RKO (cell line): ENCODE data around the gene MAN2C1.
"Not testable (repeated sequence)": the region's sequence is repeated elsewhere in the genome, so short reads cannot be mapped to it uniquely, and the experiment has no call there.

Experiments
- DNase-seq: peaks from one replicate; pipeline ENCODE4 v3.0.0-alpha.2; 2016; ENCODE audit warnings: low spot score

The MAN2C1 gene

GRCh38 chr15:75346796-75347221 is 21.6 kb downstream of the MAN2C1 start, which contains the start of gene NEIL1:
Gene NEIL1, plus strand, starts transcription at chr15:75347039. Its CDS starts 1,867 bp downstream, at chr15:75348906.
- DNase-seq: no peak

GRCh38 chr15:75343953-75344352 is 24.5 kb downstream of the MAN2C1 start:
- DNase-seq: not testable (repeated sequence)

GRCh38 chr15:75342221-75342620 is 26.2 kb downstream of the MAN2C1 start:
- DNase-seq: no peak

- no peak for DNase-seq
Observed at GRCh38 chr15:75339531-75340240, 28.7 kb downstream of the MAN2C1 start.

DNA sequence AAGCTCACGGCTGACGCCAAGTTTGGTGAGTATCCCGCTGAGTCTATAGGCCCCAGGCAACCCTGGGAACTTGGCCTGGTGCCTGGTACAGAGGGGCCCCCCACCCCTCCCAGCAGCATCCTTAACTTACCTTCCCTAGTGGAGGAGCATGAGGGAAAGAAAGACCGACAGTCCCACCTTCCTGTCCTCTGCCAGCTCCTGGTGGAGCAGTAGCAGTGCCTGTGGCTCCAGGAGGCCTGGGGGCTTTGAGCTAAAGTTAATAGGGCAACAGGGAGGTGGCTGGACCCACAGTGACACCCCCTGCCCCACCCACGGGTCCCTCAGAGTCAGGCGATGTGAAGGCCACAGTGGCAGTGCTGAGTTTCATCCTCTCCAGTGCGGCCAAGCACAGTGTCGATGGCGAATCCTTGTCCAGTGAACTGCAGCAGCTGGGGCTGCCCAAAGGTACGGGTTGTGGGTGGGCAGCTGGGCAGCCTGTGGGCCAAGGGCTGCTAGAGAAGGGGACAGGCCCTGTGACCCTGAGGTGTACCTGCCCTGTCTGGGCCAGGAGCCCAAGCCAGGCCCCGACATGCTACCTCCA is 29.7 kb downstream of the MAN2C1 start:
- DNase-seq: no peak

- DNase-seq: peak; percentile 96
Observed at GRCh38 chr15:75335705-75336355, 32.6 kb downstream of the MAN2C1 start, which contains the start of gene COMMD4. Gene COMMD4, plus strand, starts transcription at chr15:75336063. Its CDS starts 27 bp downstream, at chr15:75336090.

GRCh38 chr15:75335313-75335704 is 33.1 kb downstream of the MAN2C1 start:
- DNase-seq: no peak

- not testable (repeated sequence) for DNase-seq
Observed at GRCh38 chr15:75333654-75334419, 34.6 kb downstream of the MAN2C1 start.

DNA sequence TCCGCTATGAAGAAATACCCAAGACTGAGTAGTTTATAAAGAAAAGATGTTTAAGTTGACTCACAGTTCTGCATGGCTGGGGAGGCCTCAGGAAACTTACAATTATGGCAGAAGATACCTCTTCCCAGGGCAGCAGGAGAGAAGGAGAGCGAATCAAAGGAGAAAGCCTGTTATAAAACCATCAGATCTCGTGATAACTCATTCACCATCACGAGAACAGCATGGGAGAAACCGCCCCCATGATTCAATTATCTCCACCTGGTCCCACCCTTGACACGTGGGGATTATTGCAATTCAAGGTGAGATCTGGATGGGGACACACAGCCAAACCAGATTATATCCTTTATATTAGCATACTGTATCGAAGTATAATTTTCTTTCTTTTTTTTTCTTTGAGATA is 36.3 kb downstream of the MAN2C1 start:
- not testable (repeated sequence) for DNase-seq

DNA sequence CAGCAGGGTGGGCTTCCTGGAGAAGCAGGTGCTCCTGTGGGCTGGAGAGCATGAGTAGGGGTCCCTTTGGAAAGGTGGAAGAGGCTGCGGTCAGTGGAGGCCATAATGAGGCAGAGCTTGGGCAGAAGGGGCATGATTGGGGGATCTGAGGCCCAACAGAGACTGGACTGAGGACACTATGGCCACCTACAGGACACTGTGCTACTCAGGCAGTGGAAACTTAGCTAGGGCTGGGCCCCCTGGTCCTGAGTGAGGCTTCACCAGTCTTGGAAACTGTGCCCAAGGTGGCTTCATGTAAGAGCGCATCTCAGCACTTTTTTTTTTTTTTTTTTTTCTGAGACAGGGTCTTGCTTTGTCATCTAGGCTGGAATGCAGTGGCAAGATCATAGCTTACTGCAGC is 38.8 kb downstream of the MAN2C1 start:
- DNase-seq: no peak

DNA sequence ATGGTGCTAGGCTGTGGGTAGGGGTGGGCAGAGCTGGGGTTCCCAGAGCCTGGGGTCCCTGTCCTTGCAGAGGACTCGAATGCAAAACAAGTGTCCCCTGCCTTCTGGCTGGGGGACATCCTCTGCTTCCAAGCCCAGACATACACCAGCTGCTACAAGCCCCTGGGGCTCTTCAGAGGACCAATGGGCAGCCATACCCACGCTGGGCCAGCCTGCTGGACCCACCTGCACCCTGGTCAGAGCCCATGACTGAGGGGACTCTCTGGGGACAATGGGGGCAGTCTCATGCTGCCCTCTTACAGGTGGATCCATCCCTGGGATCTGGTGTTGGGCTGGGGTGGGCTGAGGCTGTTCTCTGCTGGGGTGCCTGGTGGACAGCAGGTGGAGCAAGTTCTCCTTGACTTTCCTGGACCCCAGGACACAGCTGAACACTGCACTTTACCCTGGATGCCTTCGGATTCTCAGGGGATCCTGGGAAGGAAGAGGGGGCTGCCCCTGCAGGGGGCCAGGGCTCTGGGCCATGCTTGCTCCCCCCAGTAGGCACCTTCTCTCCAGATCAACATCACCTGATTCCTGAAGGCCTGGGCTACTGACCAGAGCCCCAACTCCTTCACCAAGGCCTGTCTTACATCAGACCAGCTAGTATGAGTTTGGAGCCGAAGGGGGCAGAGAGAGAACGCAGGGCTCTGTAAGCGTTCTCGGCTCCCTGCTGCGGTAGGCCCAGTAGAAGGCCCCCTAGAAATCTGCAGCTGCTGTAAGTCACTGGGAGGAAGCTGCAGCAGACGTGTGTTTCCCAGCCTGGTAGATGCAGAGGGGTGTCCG is 39.7 kb downstream of the MAN2C1 start:
- no peak for DNase-seq

DNA sequence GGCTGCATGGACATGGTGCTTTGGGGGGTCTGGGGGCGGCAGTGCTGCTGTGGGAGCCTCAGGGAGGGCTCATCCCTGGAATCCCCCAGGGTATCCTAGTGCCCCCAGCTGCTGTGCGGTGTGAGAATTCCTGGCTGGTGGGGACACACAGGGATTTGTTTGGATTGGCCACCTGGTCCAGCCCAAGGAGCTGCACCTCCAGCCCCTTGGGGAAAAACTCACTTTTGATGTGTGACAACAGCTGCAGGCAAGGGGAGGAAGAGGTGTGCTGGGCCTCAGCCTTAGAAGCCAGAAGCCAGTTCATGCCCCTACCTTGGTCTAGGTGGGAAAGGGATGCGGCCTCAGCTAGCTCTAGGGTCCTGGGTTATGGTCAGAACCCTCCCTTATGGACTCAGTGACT is 40.9 kb downstream of the MAN2C1 start:
- no peak for DNase-seq

DNA sequence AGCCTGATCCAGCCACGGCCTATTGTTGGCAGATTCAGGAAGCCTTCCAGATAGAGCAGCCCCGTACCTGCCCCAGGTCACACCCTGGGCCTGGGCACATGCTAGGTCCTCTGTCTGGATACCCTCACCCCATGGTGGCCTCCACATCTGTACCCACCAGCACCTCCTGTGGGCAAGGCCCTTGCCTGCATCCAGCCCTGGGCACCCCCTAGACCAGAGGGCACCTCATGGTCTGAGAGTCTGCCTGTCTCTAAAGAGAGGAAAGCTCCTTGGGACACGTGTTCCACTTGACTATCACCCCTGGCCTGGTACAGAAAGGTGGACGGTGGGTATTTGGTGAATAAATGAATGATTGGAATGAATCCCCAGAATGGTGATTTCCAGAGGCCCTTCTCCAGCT is 41.4 kb downstream of the MAN2C1 start:
- no peak for DNase-seq

GRCh38 chr15:75325922-75326321 is 42.5 kb downstream of the MAN2C1 start:
- DNase-seq: no peak

DNA sequence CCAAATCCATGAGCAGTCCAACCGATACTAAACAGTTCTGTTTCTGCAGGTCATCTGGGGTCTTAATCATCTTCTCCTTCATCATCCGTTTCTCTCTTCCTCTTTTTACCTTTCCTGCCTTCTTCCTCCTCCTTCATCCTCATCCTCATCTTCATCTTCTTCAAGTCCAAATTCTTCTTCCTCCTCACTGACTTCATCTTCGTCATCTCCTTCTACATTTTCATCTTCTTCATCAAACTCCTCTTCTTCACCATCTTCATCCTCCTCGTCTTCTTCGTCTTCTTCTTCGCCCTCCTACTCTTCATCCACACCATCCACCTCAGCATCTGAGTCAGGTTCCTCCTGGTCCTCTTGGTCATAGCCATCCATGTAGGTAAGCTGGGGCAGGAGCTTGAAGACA is 46.7 kb downstream of the MAN2C1 start:
- no peak for DNase-seq

- DNase-seq: not testable (repeated sequence)
Observed at GRCh38 chr15:75319231-75319897, 49.0 kb downstream of the MAN2C1 start.

GRCh38 chr15:75314552-75315290 is 53.7 kb downstream of the MAN2C1 start:
- no peak for DNase-seq

- no peak for DNase-seq
Observed at GRCh38 chr15:75313116-75313845, 55.1 kb downstream of the MAN2C1 start.

- not testable (repeated sequence) for DNase-seq
Observed at GRCh38 chr15:75312548-75312947, 55.9 kb downstream of the MAN2C1 start.
